CD4-positive, alpha-beta memory T cell (primary cell): ENCODE results near the gene ZNHIT6. TPM values are rescaled to one million over a fixed set of nuclear protein-coding genes. Genes with fewer than 3 reads are reported as not detected.

ENCODE experiments used
- CTCF ChIA-PET: fragments of 350-600 bp; sonication (Branson Sonifier 250); formaldehyde crosslinking; loops from one replicate; lab custom pipeline; 2021; ENCODE audit warnings: inconsistent platforms; ENCODE audit not compliant: partially characterized antibody; lab: Charles Lee
- POLR2A ChIA-PET: fragments of 350-600 bp; sonication (Branson Sonifier 250); formaldehyde crosslinking; loops from one replicate; lab custom pipeline; 2021; ENCODE audit not compliant: partially characterized antibody; lab: Charles Lee
- DNase-seq, 5 donors: peaks; one replicate each; pipeline versions ENCODE4 v3.0.0 to v3.0.0-alpha.2; 2020 to 2022; ENCODE audit warnings: mixed read lengths in 1 of 5
- H3K27ac ChIP-seq: one replicate; pipeline ENCODE4 v1.7.0; 2013; ENCODE audit warnings: low read depth, low read length
- H3K27me3 ChIP-seq: 2 replicates; pipeline ENCODE4 v1.7.0; 2013; ENCODE audit warnings: mild to moderate bottlenecking, low read length, moderate library complexity; ENCODE audit not compliant: insufficient read depth
- H3K36me3 ChIP-seq: 2 replicates; pipeline ENCODE4 v1.7.0; 2013; ENCODE audit warnings: mild to moderate bottlenecking, low read length, moderate library complexity; ENCODE audit not compliant: insufficient read depth
- H3K4me1 ChIP-seq: 2 replicates; pipeline ENCODE4 v1.7.0; 2013; ENCODE audit warnings: mild to moderate bottlenecking, low read length, moderate library complexity; ENCODE audit not compliant: insufficient read depth
- H3K4me3 ChIP-seq, 2 donors: one replicate each; pipeline ENCODE4 v1.7.0; 2013; ENCODE audit warnings: low read length in 2 of 2, mild to moderate bottlenecking in 1 of 2
- H3K9me3 ChIP-seq, 2 donors: one replicate each; pipeline ENCODE4 v1.7.0; 2013; ENCODE audit warnings: low read length in 2 of 2, control low read depth in 1 of 2; ENCODE audit not compliant: control insufficient read depth in 1 of 2
- H3K27ac Mint-ChIP-seq, 7 donors: one replicate each; pipeline ENCODE4 v1.8.0; 2020 to 2021; ENCODE audit warnings: mixed read lengths in 7 of 7, mild to moderate bottlenecking in 6 of 7, inconsistent platforms in 3 of 7, moderate library complexity in 3 of 7
- H3K27me3 Mint-ChIP-seq, 2 donors: one replicate each; pipeline ENCODE4 v1.8.0; 2020 to 2021; ENCODE audit warnings: mixed read lengths in 2 of 2
- H3K36me3 Mint-ChIP-seq, 2 donors: one replicate each; pipeline ENCODE4 v1.8.0; 2020 to 2021; ENCODE audit warnings: mixed read lengths in 2 of 2, inconsistent platforms in 1 of 2, mild to moderate bottlenecking in 1 of 2
- H3K4me1 Mint-ChIP-seq, 4 donors: one replicate each; pipeline ENCODE4 v1.8.0; 2020 to 2021; ENCODE audit warnings: mixed read lengths in 4 of 4, mild to moderate bottlenecking in 1 of 4
- H3K4me3 Mint-ChIP-seq, 8 donors: one replicate each; pipeline ENCODE4 v1.8.0; 2020 to 2021; ENCODE audit warnings: mixed read lengths in 8 of 8, mild to moderate bottlenecking in 7 of 8, moderate library complexity in 6 of 8, inconsistent platforms in 3 of 8
- H3K9me3 Mint-ChIP-seq, 8 donors: one replicate each; pipeline ENCODE4 v1.8.0; 2020 to 2021; ENCODE audit warnings: mixed read lengths in 8 of 8, mild to moderate bottlenecking in 5 of 8, inconsistent platforms in 3 of 8, moderate library complexity in 1 of 8
- intact Hi-C: fragments of 100-400 bp; cut with micrococcal nuclease; formaldehyde crosslinking; loops from one replicate; pipeline ENCODE4 v1.15.1; 2023
- polyA plus RNA-seq, 2 donors: library from polyadenylated mRNA; unstranded; fragments of 300-500 nt; fragmentation: Illumina TruSeq; gene quantifications; one replicate each; pipeline ENCODE4 v1.2.3, GENCODE V29; 2021
- total RNA-seq, 2 experiments: library from RNA; stranded (reverse); gene quantifications; one replicate each; pipeline ENCODE4 v1.2.3, GENCODE V29; 2021

ZNHIT6 gene
- total and polyA plus RNA-seq, 4 experiments from 2014 or later, result 13.4 to 19.5 (median 18.6) TPM

GRCh38 chr1:85656948-85657347, 51.3 kb downstream of the ZNHIT6 start:
- ChIA-PET POLR2A (no interaction called here), CTCF (no interaction called here)
- peaks cover 0 to 2% (median 0%) of the 10 kb centered on the region in 4 donors for H3K4me1 Mint-ChIP-seq
- no peaks in the 10 kb centered on the region for H3K27me3 Mint-ChIP-seq
- Histone ChIP-seq H3K4me1 (no peaks in the 10 kb centered on the region), H3K27me3 (no peaks in the 10 kb centered on the region), H3K27ac (no peak overlapping the region), H3K4me3 (no peak overlapping the region), H3K9me3 (no peaks in the 10 kb centered on the region), H3K36me3 (peaks cover 13% of the 10 kb centered on the region)
- H3K27ac Mint-ChIP-seq, result peak overlapping the region in 1 of 7 donors; percentile 50
- no peak for DNase-seq
- intact Hi-C loops, result no loop called here
- no peak overlapping the region for H3K4me3 Mint-ChIP-seq
- H3K36me3 Mint-ChIP-seq, result peaks cover 57 to 58% of the 10 kb centered on the region in 2 donors
- no peaks in the 10 kb centered on the region for H3K9me3 Mint-ChIP-seq

GRCh38 chr1:85656256-85656655, 52.0 kb downstream of the ZNHIT6 start:
- H3K36me3 Mint-ChIP-seq, result peaks cover 55 to 60% of the 10 kb centered on the region in 2 donors
- Histone ChIP-seq H3K4me1 (no peaks in the 10 kb centered on the region), H3K27ac (no peak overlapping the region), H3K9me3 (no peaks in the 10 kb centered on the region), H3K27me3 (no peaks in the 10 kb centered on the region), H3K36me3 (peaks cover 13% of the 10 kb centered on the region), H3K4me3 (no peak overlapping the region)
- ChIA-PET CTCF (no interaction called here), POLR2A (no interaction called here)
- no peaks in the 10 kb centered on the region for H3K9me3 Mint-ChIP-seq
- intact Hi-C loops, result no loop called here
- H3K4me3 Mint-ChIP-seq, result no peak overlapping the region
- peaks cover 0 to 2% (median 0%) of the 10 kb centered on the region in 4 donors for H3K4me1 Mint-ChIP-seq
- H3K27ac Mint-ChIP-seq, result peak overlapping the region in 3 of 7 donors; percentile 4 to 32 (median 24)
- no peaks in the 10 kb centered on the region for H3K27me3 Mint-ChIP-seq
- no peak for DNase-seq

- H3K36me3 Mint-ChIP-seq, result peaks cover 61 to 66% of the 10 kb centered on the region in 2 donors
- no peak overlapping the region for H3K27ac ChIP-seq
- intact Hi-C loops, result no loop called here
Measured at GRCh38 chr1:85655315-85655714, 52.9 kb downstream of the ZNHIT6 start.

GRCh38 chr1:85654066-85654782, 54.0 kb downstream of the ZNHIT6 start:
- Mint-ChIP-seq H3K4me3 (no peak overlapping the region), H3K27ac (peak overlapping the region in 1 of 7 donors; percentile 11), H3K9me3 (peaks cover under 1 to 13% (median 5%) of the 10 kb centered on the region in 8 donors), H3K4me1 (peaks cover 0 to 2% (median 0%) of the 10 kb centered on the region in 4 donors), H3K27me3 (no peaks in the 10 kb centered on the region), H3K36me3 (peaks cover 71 to 73% of the 10 kb centered on the region in 2 donors)
- ChIA-PET CTCF (interaction anchor here (0.9 kb wide), 1 partner anchor 39 kb away, joined by 3 read pairs; no protein-coding TSS in a partner anchor), POLR2A (no interaction called here)
- Histone ChIP-seq H3K4me3 (no peak overlapping the region), H3K4me1 (no peaks in the 10 kb centered on the region), H3K9me3 (no peaks in the 10 kb centered on the region), H3K36me3 (peaks cover 13% of the 10 kb centered on the region), H3K27me3 (no peaks in the 10 kb centered on the region), H3K27ac (no peak overlapping the region)
- intact Hi-C loops, result no loop called here
- no peak for DNase-seq

More at GRCh38 chr1:85655315-85655714, 52.9 kb downstream of the ZNHIT6 start:
- ChIA-PET POLR2A (no interaction called here), CTCF (no interaction called here)
- peak overlapping the region in 2 of 7 donors; percentile 17 to 39 for H3K27ac Mint-ChIP-seq
- H3K4me1 Mint-ChIP-seq, result peaks cover 0 to 2% (median 0%) of the 10 kb centered on the region in 4 donors
- DNase-seq, result no peak
- Histone ChIP-seq H3K4me1 (no peaks in the 10 kb centered on the region), H3K4me3 (no peak overlapping the region), H3K36me3 (peaks cover 13% of the 10 kb centered on the region), H3K9me3 (no peaks in the 10 kb centered on the region), H3K27me3 (no peaks in the 10 kb centered on the region)
- H3K4me3 Mint-ChIP-seq, result no peak overlapping the region
- H3K27me3 Mint-ChIP-seq, result no peaks in the 10 kb centered on the region
- H3K9me3 Mint-ChIP-seq, result peaks cover 0 to 4% (median 1%) of the 10 kb centered on the region in 8 donors

GRCh38 chr1:85652327-85652726, 55.9 kb downstream of the ZNHIT6 start:
- H3K27me3 Mint-ChIP-seq, result no peaks in the 10 kb centered on the region
- POLR2A ChIA-PET, result no interaction called here
- no peaks in the 10 kb centered on the region for H3K27me3 ChIP-seq
- H3K27ac ChIP-seq, result no peak overlapping the region
- H3K9me3 Mint-ChIP-seq, result peaks cover 2 to 23% (median 13%) of the 10 kb centered on the region in 8 donors
- H3K4me3 ChIP-seq, result no peak overlapping the region
- no peak for DNase-seq
- H3K27ac Mint-ChIP-seq, result peak overlapping the region in 1 of 7 donors; percentile 5
- CTCF ChIA-PET, result no interaction called here
- H3K4me1 ChIP-seq, result no peaks in the 10 kb centered on the region
- no peak overlapping the region for H3K4me3 Mint-ChIP-seq
- peaks cover 0 to 2% (median 0%) of the 10 kb centered on the region in 4 donors for H3K4me1 Mint-ChIP-seq
- no peaks in the 10 kb centered on the region for H3K9me3 ChIP-seq
- peaks cover 13% of the 10 kb centered on the region for H3K36me3 ChIP-seq
- intact Hi-C loops, result no loop called here
- peaks cover 82 to 85% of the 10 kb centered on the region in 2 donors for H3K36me3 Mint-ChIP-seq

GRCh38 chr1:85650645-85651044, 57.6 kb downstream of the ZNHIT6 start:
- Histone ChIP-seq H3K9me3 (no peaks in the 10 kb centered on the region), H3K4me3 (no peak overlapping the region), H3K27me3 (no peaks in the 10 kb centered on the region), H3K27ac (no peak overlapping the region), H3K36me3 (peaks cover 13% of the 10 kb centered on the region), H3K4me1 (no peaks in the 10 kb centered on the region)
- DNase-seq, result no peak
- no peak overlapping the region for H3K27ac Mint-ChIP-seq
- peaks cover 71% of the 10 kb centered on the region in 2 donors for H3K36me3 Mint-ChIP-seq
- H3K4me3 Mint-ChIP-seq, result no peak overlapping the region
- no peaks in the 10 kb centered on the region for H3K4me1 Mint-ChIP-seq
- peaks cover 2 to 25% (median 14%) of the 10 kb centered on the region in 8 donors for H3K9me3 Mint-ChIP-seq
- ChIA-PET POLR2A (no interaction called here), CTCF (no interaction called here)
- intact Hi-C loops, result no loop called here
- no peaks in the 10 kb centered on the region for H3K27me3 Mint-ChIP-seq

- no peaks in the 10 kb centered on the region for H3K4me1 Mint-ChIP-seq
- CTCF ChIA-PET, result no interaction called here
- POLR2A ChIA-PET, result interaction anchor here (1.1 kb wide), 1 partner anchor 59 kb away, joined by 3 read pairs; the partner anchor contains the start of gene ZNHIT6
Measured at GRCh38 chr1:85649591-85649990, 58.6 kb downstream of the ZNHIT6 start.

More at GRCh38 chr1:85649591-85649990, 58.6 kb downstream of the ZNHIT6 start:
- intact Hi-C loops, result no loop called here
- peaks cover 2 to 30% (median 18%) of the 10 kb centered on the region in 8 donors for H3K9me3 Mint-ChIP-seq
- no peak for DNase-seq
- Histone ChIP-seq H3K36me3 (peaks cover 12% of the 10 kb centered on the region), H3K9me3 (no peaks in the 10 kb centered on the region), H3K4me3 (no peak overlapping the region), H3K4me1 (no peaks in the 10 kb centered on the region), H3K27me3 (no peaks in the 10 kb centered on the region), H3K27ac (no peak overlapping the region)
- H3K27me3 Mint-ChIP-seq, result no peaks in the 10 kb centered on the region
- no peak overlapping the region for H3K27ac Mint-ChIP-seq
- H3K36me3 Mint-ChIP-seq, result peaks cover 65% of the 10 kb centered on the region in 2 donors
- no peak overlapping the region for H3K4me3 Mint-ChIP-seq
